OCI-LY1 (cell line): Measurements from ENCODE around the gene ENPEP.

ENCODE experiments used
- H2AFZ ChIP-seq: fragments of 200-600 bp; sonication (generic), shearing (Covaris generic); 2 replicates; pipeline ENCODE4 v1.6.0; 2014; ENCODE audit warnings: antibody characterized with exemption, mild to moderate bottlenecking, low read length
- H3F3A ChIP-seq: fragments of 200-600 bp; sonication (generic), shearing (Covaris generic); 2 replicates; pipeline ENCODE4 v1.6.0; 2014; ENCODE audit warnings: mild to moderate bottlenecking, antibody characterized with exemption, low read length, moderate library complexity; ENCODE audit not compliant: insufficient read depth
- H3K27ac ChIP-seq: fragments of 200-600 bp; sonication (generic); 2 replicates; pipeline ENCODE4 v1.5.1; 2014; ENCODE audit warnings: low read length, mixed run types, mild to moderate bottlenecking, low read depth; ENCODE audit not compliant: poor library complexity, severe bottlenecking
- H3K27me3 ChIP-seq: fragments of 200-600 bp; sonication (generic); 2 replicates; pipeline ENCODE4 v1.6.0; 2014; ENCODE audit warnings: antibody characterized with exemption, mild to moderate bottlenecking, low read length, moderate library complexity; ENCODE audit not compliant: insufficient read depth
- H3K36me3 ChIP-seq: fragments of 200-600 bp; sonication (generic); 2 replicates; pipeline ENCODE4 v1.6.1; 2014; ENCODE audit warnings: mild to moderate bottlenecking, antibody characterized with exemption, low read length, moderate library complexity, mixed read lengths; ENCODE audit not compliant: insufficient read depth
- H3K4me1 ChIP-seq: fragments of 200-600 bp; sonication (generic); 2 replicates; pipeline ENCODE4 v1.5.1; 2014; ENCODE audit warnings: mild to moderate bottlenecking, low read length, moderate library complexity; ENCODE audit not compliant: insufficient read depth, severe bottlenecking
- H3K4me2 ChIP-seq: fragments of 200-600 bp; sonication (generic), shearing (Covaris generic); 2 replicates; pipeline ENCODE4 v1.6.1; 2014; ENCODE audit warnings: low read length
- H3K4me3 ChIP-seq: fragments of 200-600 bp; sonication (generic); 2 replicates; pipeline ENCODE4 v1.5.1; 2014; ENCODE audit warnings: low read length, low read depth, mild to moderate bottlenecking, mixed read lengths; ENCODE audit not compliant: poor library complexity, severe bottlenecking
- H3K79me2 ChIP-seq: fragments of 200-600 bp; shearing (Covaris generic); 2 replicates; pipeline ENCODE4 v1.6.1; 2016; ENCODE audit warnings: mixed run types, low read length, mixed read lengths; ENCODE audit not compliant: insufficient read depth
- H3K9ac ChIP-seq: fragments of 200-600 bp; sonication (generic), shearing (Covaris generic); 2 replicates; pipeline ENCODE4 v1.6.1; 2014; ENCODE audit warnings: mild to moderate bottlenecking, low read length, mixed read lengths
- H3K9me2 ChIP-seq: fragments of 200-600 bp; sonication (generic), shearing (Covaris generic); 2 replicates; pipeline ENCODE4 v1.6.1; 2014; ENCODE audit warnings: low read depth, mild to moderate bottlenecking, low read length, mixed read lengths
- H3K9me3 ChIP-seq: fragments of 200-600 bp; shearing (Covaris generic); 2 replicates; pipeline ENCODE4 v1.6.1; 2014; ENCODE audit warnings: low read length, mixed read lengths
- H4K20me1 ChIP-seq: fragments of 200-600 bp; sonication (generic), shearing (Covaris generic); 2 replicates; pipeline ENCODE4 v1.6.0; 2016; ENCODE audit warnings: mild to moderate bottlenecking, low read length; ENCODE audit not compliant: insufficient read depth
- EZH2 ChIP-seq: fragments of 200-600 bp; sonication (generic), shearing (Covaris generic); IDR thresholded peaks from 2 replicates; pipeline ENCODE4 v1.8.0; 2017; ENCODE audit warnings: borderline replicate concordance, mixed run types, mild to moderate bottlenecking, antibody characterized with exemption, low read length, moderate library complexity, mixed read lengths
- TF ChIP-seq, protein P1 (sequence below): fragments of 200-600 bp; sonication (generic), shearing (Covaris generic); IDR thresholded peaks from 2 replicates; pipeline ENCODE4 v1.5.1; 2017; ENCODE audit warnings: mild to moderate bottlenecking, antibody characterized with exemption, low read length, moderate library complexity, mixed read lengths

Gene ENPEP

DNA sequence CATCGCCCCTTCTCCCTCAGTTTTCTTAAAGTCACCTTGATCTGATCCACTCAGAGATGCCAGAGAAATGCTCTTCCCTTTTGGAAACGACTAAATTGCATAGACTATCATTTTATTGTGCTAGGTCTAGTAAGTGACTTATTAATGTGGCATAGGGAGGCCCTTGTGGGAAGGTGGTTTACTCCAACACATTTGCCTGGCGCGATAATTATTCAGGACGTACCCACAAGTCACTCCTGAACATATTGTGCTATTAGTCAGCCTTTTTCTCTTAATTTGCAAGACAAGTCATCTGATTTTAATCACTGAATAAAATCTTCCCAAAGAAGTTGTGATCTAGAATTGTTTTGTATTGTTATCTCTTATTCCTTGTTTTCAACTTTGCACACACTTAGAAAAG lies 7.6 kb downstream of the ENPEP start:
- no peak overlapping the region for H3K4me3 ChIP-seq

DNA sequence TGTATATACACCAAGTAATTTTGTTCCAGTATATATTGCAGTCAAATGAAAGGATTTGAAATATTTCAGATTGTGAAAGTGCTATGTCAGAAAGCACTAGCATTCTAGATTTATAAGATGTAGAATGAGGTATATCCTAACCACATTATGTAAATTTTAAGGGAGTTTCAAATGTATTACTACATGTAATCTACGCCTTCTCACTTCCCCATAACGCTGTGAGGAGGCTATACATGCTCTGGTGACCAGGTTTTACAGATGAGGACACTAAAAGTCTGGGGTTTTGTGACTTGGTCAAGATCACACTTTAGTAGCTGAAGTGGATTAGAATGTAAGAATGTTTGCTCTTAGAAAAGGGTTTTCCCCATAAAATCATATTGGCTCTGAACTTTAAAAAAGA lies 8.1 kb downstream of the ENPEP start:
- H3K4me1 ChIP-seq, result peaks cover 8% of the 10 kb centered on the region
- H3K79me2 ChIP-seq, result no peaks in the 10 kb centered on the region
- H3K4me3 ChIP-seq, result no peak overlapping the region
- H3K9me3 ChIP-seq, result no peaks in the 10 kb centered on the region
- H3K9me2 ChIP-seq, result no peaks in the 10 kb centered on the region
- TF ChIP-seq, protein P1, sequence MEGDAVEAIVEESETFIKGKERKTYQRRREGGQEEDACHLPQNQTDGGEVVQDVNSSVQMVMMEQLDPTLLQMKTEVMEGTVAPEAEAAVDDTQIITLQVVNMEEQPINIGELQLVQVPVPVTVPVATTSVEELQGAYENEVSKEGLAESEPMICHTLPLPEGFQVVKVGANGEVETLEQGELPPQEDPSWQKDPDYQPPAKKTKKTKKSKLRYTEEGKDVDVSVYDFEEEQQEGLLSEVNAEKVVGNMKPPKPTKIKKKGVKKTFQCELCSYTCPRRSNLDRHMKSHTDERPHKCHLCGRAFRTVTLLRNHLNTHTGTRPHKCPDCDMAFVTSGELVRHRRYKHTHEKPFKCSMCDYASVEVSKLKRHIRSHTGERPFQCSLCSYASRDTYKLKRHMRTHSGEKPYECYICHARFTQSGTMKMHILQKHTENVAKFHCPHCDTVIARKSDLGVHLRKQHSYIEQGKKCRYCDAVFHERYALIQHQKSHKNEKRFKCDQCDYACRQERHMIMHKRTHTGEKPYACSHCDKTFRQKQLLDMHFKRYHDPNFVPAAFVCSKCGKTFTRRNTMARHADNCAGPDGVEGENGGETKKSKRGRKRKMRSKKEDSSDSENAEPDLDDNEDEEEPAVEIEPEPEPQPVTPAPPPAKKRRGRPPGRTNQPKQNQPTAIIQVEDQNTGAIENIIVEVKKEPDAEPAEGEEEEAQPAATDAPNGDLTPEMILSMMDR, result no peak
- no peak for TF ChIP-seq EZH2
- no peak overlapping the region for H2AFZ ChIP-seq
- no peaks in the 10 kb centered on the region for H3K27me3 ChIP-seq
- no peaks in the 10 kb centered on the region for H3K36me3 ChIP-seq
- H3K9ac ChIP-seq, result no peak overlapping the region
- H4K20me1 ChIP-seq, result no peaks in the 10 kb centered on the region
- H3K27ac ChIP-seq, result no peak overlapping the region
- no peaks in the 10 kb centered on the region for H3F3A ChIP-seq
- H3K4me2 ChIP-seq, result no peak overlapping the region

More for the DNA sequence above, 7.6 kb downstream of the ENPEP start:
- Histone ChIP-seq H3K36me3 (no peaks in the 10 kb centered on the region), H3K4me1 (peaks cover 8% of the 10 kb centered on the region), H2AFZ (no peak overlapping the region), H3K27ac (no peak overlapping the region), H3F3A (no peaks in the 10 kb centered on the region), H3K9me2 (no peaks in the 10 kb centered on the region), H3K27me3 (no peaks in the 10 kb centered on the region), H3K79me2 (no peaks in the 10 kb centered on the region), H3K9ac (no peak overlapping the region), H3K4me2 (no peak overlapping the region), H4K20me1 (no peaks in the 10 kb centered on the region), H3K9me3 (no peaks in the 10 kb centered on the region)
- no peak for TF ChIP-seq EZH2
- TF ChIP-seq, protein P1, result no peak

DNA sequence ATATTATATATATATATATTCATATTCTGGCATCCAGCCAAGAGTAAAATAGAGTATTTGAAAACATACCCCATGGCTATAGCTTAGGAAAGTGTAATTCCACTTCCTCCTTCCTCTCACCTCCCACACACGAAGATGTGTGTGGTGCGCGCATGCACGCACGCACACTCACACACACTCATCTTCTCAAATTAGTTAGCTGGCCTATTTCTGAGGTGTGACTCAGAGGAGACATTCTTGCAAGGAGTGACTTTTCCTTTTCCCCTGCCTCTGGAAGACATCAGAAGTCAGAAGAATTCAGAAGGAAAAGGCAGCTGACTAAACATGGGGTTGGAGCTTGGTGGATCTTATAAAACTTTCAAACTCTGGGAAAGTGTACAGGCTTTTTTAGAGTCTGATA lies 8.8 kb downstream of the ENPEP start:
- H3K9me3 ChIP-seq, result no peaks in the 10 kb centered on the region
- no peak overlapping the region for H2AFZ ChIP-seq
- H3K36me3 ChIP-seq, result no peaks in the 10 kb centered on the region
- no peak overlapping the region for H3K27ac ChIP-seq
- H3K79me2 ChIP-seq, result no peaks in the 10 kb centered on the region
- H3K4me3 ChIP-seq, result no peak overlapping the region
- H3K27me3 ChIP-seq, result no peaks in the 10 kb centered on the region
- no peaks in the 10 kb centered on the region for H3F3A ChIP-seq
- no peaks in the 10 kb centered on the region for H4K20me1 ChIP-seq
- no peak overlapping the region for H3K4me2 ChIP-seq
- H3K4me1 ChIP-seq, result peaks cover 8% of the 10 kb centered on the region
- no peak overlapping the region for H3K9ac ChIP-seq
- TF ChIP-seq, protein P1, result no peak
- no peak for TF ChIP-seq EZH2
- no peaks in the 10 kb centered on the region for H3K9me2 ChIP-seq
